ENCODE data around the gene GRIK5. TPM values are rescaled to one million over a fixed set of nuclear protein-coding genes. Genes with fewer than 3 reads are reported as not detected.

The GRIK5 gene
- total and polyA plus RNA-seq, 4 donors, result 0.26 to 1.6 (median 0.55) TPM

DNA sequence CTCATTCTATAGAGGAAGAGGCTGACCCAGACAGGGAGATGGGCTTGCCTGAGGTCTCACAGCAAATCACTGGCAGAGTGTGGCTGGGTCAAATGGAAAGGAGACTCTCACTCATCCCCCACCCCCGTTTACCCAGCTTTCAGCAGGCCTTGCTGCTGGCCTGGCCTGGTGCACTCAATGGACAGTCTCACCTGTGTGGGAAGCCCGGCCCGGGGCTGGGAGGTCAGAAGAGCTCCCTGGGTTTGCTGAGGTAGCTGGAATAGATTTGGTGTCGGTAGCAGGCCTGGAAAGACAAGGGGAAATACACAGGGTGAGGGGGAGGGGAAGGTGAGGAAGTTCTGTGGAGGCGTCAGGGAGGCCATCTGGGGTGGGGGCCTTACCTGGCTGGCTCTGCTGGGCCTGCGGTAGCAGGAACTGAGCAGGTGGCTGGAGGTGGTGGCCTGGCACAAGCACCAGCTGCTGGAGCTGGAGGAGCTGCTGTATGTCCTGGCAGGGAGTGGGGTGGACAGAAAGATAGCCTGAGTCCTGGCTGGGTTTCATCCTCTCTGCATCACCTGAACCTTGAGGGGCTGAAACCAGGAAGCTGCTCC is 29.4 kb upstream of the GRIK5 start:
- TF ChIP-seq, protein P1, sequence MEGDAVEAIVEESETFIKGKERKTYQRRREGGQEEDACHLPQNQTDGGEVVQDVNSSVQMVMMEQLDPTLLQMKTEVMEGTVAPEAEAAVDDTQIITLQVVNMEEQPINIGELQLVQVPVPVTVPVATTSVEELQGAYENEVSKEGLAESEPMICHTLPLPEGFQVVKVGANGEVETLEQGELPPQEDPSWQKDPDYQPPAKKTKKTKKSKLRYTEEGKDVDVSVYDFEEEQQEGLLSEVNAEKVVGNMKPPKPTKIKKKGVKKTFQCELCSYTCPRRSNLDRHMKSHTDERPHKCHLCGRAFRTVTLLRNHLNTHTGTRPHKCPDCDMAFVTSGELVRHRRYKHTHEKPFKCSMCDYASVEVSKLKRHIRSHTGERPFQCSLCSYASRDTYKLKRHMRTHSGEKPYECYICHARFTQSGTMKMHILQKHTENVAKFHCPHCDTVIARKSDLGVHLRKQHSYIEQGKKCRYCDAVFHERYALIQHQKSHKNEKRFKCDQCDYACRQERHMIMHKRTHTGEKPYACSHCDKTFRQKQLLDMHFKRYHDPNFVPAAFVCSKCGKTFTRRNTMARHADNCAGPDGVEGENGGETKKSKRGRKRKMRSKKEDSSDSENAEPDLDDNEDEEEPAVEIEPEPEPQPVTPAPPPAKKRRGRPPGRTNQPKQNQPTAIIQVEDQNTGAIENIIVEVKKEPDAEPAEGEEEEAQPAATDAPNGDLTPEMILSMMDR (IDR thresholded peaks at IDR 0.05; ENCODE audit: control extremely low read depth, extremely low read depth), result no peak
- DNase-seq, result no peak
- Histone ChIP-seq H3K36me3 (ENCODE audit: control insufficient read depth in 4 of 4, insufficient read depth in 4 of 4, low read length in 4 of 4) (peaks cover 0 to 1% (median 0%) of the 10 kb centered on the region in 4 donors), H3K9me3 (ENCODE audit: control insufficient read depth in 4 of 4, insufficient read depth in 3 of 4, low read length in 3 of 4) (peaks cover 0 to 4% (median 0%) of the 10 kb centered on the region in 4 donors), H3K27ac (ENCODE audit: low read depth in 1 of 2, low read length in 1 of 2) (no peak overlapping the region), H3K9ac (ENCODE audit: insufficient read depth in 1 of 2, low read length in 2 of 2) (no peak overlapping the region), H3K27me3 (ENCODE audit: control insufficient read depth in 3 of 3, insufficient read depth in 3 of 3, low read length in 2 of 3) (peaks cover 0 to 5% (median 4%) of the 10 kb centered on the region in 3 donors), H3K4me1 (ENCODE audit: control insufficient read depth in 5 of 5, insufficient read depth in 5 of 5, low read length in 5 of 5) (no peaks in the 10 kb centered on the region), H3K4me3 (no peak overlapping the region)
- 65 to 69% methylated on average over 6 of the region's 6 CpGs for WGBS, 2 donors
- ATAC-seq (ENCODE audit: insufficient read depth, low FRiP score), result no peak

DNA sequence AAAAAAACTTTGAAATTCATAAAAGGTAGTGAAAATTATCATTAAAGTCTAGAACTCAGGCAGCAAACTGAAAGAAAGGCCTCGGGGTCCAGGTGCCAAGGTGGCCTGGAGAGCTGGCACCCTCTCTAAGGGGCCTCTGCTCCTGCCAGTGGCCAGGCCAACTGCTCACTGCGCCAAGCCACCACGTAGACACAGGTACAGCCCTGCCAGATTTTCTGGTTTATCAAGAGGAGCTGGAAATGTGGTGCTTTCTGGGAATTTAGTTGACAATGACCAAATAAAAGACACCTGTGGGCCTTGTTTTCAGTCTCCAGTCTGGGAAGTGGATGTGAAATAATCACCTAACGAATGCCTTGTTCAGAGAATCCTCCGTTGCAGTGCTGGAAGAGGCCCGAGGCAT is 28.8 kb upstream of the GRIK5 start:
- ATAC-seq (ENCODE audit: insufficient read depth, low FRiP score) (no peak), DNase-seq (peak in 2 of 3 donors; percentile 18 to 27)
- Histone ChIP-seq H3K36me3 (ENCODE audit: control insufficient read depth in 4 of 4, insufficient read depth in 4 of 4, low read length in 4 of 4) (peaks cover 0 to 1% (median 0%) of the 10 kb centered on the region in 4 donors), H3K9me3 (ENCODE audit: control insufficient read depth in 4 of 4, insufficient read depth in 3 of 4, low read length in 3 of 4) (peaks cover 0 to 4% (median 0%) of the 10 kb centered on the region in 4 donors), H3K4me3 (no peak overlapping the region), H3K4me1 (ENCODE audit: control insufficient read depth in 5 of 5, insufficient read depth in 5 of 5, low read length in 5 of 5) (no peaks in the 10 kb centered on the region), H3K9ac (ENCODE audit: insufficient read depth in 1 of 2, low read length in 2 of 2) (no peak overlapping the region), H3K27me3 (ENCODE audit: control insufficient read depth in 3 of 3, insufficient read depth in 3 of 3, low read length in 2 of 3) (peaks cover 0 to 5% (median 4%) of the 10 kb centered on the region in 3 donors), H3K27ac (ENCODE audit: low read depth in 1 of 2, low read length in 1 of 2) (no peak overlapping the region)
- WGBS, 2 donors, result 88 to 91% methylated on average over 6 of the region's 6 CpGs
- TF ChIP-seq, protein P1 (IDR thresholded peaks at IDR 0.05; ENCODE audit: control extremely low read depth, extremely low read depth), result no peak

DNA sequence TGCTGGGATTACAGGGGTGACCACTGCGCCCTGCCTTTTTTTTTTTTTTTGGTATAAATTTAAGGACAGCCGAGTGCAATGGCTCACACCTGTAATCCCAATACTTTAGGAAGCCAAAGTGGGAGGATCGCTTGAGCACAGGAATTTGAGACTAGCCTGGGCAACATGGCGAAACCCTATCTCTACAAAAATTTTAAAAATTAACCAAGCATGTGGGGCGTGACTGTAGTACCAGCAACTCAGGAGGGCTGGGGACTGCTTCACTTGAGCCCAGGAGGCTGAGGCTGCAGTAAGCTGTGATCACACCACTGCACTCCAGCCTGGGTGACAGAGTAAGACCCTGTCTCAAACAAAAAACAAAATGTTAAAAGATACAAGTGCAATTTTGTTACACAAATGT is 27.5 kb upstream of the GRIK5 start:
- peaks cover 0 to 5% (median 4%) of the 10 kb centered on the region in 3 donors for H3K27me3 ChIP-seq (ENCODE audit: control insufficient read depth in 3 of 3, insufficient read depth in 3 of 3, low read length in 2 of 3)
- no peak overlapping the region for H3K4me3 ChIP-seq
- no peak overlapping the region for H3K27ac ChIP-seq (ENCODE audit: low read depth in 1 of 2, low read length in 1 of 2)
- WGBS, 2 donors, result 80 to 93% methylated on average over 5 of the region's 5 CpGs
- H3K9me3 ChIP-seq (ENCODE audit: control insufficient read depth in 4 of 4, insufficient read depth in 3 of 4, low read length in 3 of 4), result peaks cover 0 to 1% (median 0%) of the 10 kb centered on the region in 4 donors
- peaks cover 0 to 3% (median 0%) of the 10 kb centered on the region in 5 donors for H3K4me1 ChIP-seq (ENCODE audit: control insufficient read depth in 5 of 5, insufficient read depth in 5 of 5, low read length in 5 of 5)
- TF ChIP-seq, protein P1 (IDR thresholded peaks at IDR 0.05; ENCODE audit: control extremely low read depth, extremely low read depth), result no peak
- no peak overlapping the region for H3K9ac ChIP-seq (ENCODE audit: insufficient read depth in 1 of 2, low read length in 2 of 2)
- no peak for ATAC-seq (ENCODE audit: insufficient read depth, low FRiP score)
- no peak for DNase-seq
- H3K36me3 ChIP-seq (ENCODE audit: control insufficient read depth in 4 of 4, insufficient read depth in 4 of 4, low read length in 4 of 4), result peaks cover 0 to 1% (median 0%) of the 10 kb centered on the region in 4 donors

All from lung (tissue), 12 donors.